ENCODE results near the gene SVOP.

DNA sequence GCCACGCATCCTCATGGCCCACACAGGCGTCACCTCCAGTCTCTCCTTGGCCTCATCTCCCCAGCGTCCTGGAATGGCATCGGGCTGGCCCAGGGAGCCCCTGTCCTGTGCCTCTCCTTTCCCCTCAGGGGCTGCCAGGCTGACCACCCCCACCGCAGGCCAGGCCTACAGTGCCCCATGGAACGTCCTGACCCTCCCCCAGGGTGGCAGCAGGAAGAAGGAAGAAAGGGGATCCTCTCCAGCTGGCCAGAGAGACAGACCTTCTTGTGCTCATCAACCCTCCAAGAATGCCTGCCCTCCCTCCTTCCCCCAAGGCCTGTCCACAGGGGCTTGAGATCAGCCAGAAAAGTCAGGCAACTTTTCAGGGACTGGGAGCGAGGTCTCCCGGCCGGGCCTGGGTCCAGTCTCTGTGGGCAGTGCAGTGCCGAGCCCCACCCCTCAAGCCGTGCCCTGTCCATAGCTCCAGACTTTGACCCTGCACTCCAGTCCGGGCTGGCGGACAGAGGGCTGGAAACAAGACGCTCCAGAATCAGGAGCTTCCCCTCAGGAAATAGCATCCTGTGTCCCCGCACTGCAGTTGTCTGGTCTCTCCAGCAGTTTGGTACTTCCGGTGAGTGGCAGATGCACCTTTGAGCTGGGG lies 141.1 kb downstream of the SVOP start, which contains the start of gene DAO:
- TF ChIP-seq EZH2 (IDR thresholded peaks at IDR 0.05; ENCODE audit: insufficient read depth, low read length) = no peak
- TF ChIP-seq, protein P1, sequence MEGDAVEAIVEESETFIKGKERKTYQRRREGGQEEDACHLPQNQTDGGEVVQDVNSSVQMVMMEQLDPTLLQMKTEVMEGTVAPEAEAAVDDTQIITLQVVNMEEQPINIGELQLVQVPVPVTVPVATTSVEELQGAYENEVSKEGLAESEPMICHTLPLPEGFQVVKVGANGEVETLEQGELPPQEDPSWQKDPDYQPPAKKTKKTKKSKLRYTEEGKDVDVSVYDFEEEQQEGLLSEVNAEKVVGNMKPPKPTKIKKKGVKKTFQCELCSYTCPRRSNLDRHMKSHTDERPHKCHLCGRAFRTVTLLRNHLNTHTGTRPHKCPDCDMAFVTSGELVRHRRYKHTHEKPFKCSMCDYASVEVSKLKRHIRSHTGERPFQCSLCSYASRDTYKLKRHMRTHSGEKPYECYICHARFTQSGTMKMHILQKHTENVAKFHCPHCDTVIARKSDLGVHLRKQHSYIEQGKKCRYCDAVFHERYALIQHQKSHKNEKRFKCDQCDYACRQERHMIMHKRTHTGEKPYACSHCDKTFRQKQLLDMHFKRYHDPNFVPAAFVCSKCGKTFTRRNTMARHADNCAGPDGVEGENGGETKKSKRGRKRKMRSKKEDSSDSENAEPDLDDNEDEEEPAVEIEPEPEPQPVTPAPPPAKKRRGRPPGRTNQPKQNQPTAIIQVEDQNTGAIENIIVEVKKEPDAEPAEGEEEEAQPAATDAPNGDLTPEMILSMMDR (IDR thresholded peaks at IDR 0.05; ENCODE audit: insufficient read depth, low read depth, low read length) = no peak

All from astrocyte (in vitro differentiated cells and primary cell).